HK-2 (cell line): ENCODE data around the gene BRAT1.
A peak's percentile ranks its signal among the peaks of the same experiment; 100 is the strongest.

Experiments used
- DNase-seq: peaks from one replicate; pipeline ENCODE4 v3.0.0-alpha.2; 2018; ENCODE audit not compliant: unreplicated experiment

BRAT1 gene

GRCh38 chr7:2510909-2511768, 44.2 kb downstream of the BRAT1 start:
- DNase-seq, result no peak

DNA sequence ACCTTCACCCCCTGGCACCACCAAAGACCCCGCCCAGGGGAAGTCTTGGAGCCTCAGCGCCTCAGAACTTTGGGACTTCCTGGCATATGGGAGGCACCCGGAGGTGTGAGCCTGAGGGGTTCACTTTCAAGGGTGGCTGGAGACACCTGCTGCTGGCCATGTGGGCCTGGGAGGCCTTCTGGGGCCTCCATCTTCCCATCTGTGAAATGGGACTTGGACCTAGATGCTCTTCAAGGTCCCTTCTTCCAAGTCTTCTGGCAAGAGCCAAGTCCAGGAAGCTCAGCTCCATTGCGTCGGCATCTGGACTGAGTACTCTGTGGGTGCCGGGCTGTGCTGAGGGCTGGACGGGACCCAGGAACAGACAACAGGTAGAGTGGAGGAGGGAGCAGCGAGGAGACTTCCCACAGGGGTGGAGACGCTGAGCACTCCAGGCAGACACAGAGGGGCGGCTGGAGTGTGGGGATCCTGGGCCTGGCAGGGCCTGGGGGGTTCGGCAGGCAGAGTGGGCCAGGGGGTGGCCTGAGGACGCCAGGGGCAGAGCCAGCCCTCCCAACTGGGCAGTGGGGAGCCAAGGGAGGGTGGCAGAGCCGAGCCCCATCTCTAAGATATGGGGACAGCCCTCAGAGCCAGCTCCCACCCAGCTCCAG, 45.1 kb downstream of the BRAT1 start:
- DNase-seq, result no peak

GRCh38 chr7:2509298-2509906, 45.9 kb downstream of the BRAT1 start:
- no peak for DNase-seq

- DNase-seq, result peak; percentile 86
These were observed 46.8 kb downstream of the BRAT1 start for GRCh38 chr7:2508327-2509215.

DNA sequence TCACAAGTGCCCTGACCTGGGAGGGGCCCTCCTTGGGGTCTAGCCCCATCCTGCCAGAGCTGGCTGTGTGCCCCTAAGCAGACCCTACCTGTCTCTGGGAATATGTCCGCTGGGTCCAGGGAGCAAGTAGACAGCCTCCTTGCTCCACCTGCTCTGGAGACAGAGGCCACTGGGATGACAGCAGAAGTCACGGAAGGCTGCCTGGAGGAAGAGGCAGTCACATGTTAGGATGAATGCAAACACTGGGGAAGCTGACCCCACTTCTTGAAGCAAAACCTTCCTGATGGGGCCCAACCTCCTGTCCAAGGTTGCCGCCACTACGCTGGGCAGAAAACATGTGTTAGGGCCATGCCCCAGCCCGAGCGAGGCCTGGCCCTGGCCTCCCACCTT, 47.4 kb downstream of the BRAT1 start:
- no peak for DNase-seq

- DNase-seq, result no peak
These were observed 48.0 kb downstream of the BRAT1 start for GRCh38 chr7:2507208-2507916.

DNA sequence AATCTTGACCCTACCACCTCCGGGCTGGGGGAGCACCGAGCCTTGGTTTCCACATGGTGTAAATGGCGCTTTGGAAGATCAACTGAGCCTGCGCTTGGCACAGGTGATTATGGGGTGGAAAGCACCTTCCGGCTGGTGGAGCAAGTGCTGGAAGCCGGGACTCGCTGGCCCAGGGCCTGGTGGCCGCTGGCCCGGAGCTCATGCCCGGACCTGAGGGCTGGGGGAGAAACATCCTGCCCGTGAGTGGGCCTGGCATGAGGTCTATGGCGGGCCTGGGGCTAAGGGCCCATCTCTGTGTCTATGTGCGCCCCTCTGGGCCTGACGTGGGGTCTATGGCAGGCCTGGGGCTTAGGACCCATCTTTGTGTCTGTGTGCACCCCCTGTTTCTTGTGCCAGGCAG, 49.9 kb downstream of the BRAT1 start:
- DNase-seq, result no peak

DNA sequence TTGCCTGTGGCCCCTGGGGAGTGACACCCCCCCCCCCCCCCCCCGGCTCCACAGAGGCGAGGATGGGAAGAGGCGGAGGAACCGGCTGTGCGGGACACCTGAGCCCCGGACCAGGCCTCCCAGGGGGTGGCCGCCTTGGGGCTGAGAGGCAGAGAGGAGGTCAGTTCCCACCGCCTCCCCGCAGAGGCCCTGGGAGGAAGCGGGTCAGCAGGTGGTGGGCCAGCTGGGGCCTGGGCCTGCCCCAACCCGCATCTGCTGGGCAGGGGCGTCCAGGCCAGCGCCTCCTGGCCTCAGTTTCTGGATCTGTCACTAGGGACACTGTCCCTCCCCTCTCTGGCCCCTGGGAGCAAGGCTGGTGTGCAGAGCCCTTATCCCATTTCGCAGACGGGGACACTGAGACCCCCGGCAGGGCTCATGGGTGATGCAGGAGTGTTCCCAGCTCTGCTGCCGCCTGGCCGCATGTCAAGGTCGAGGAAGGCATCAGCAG, 50.4 kb downstream of the BRAT1 start:
- DNase-seq, result no peak

- DNase-seq, result no peak
These were observed 51.0 kb downstream of the BRAT1 start for GRCh38 chr7:2504128-2504888.

DNA sequence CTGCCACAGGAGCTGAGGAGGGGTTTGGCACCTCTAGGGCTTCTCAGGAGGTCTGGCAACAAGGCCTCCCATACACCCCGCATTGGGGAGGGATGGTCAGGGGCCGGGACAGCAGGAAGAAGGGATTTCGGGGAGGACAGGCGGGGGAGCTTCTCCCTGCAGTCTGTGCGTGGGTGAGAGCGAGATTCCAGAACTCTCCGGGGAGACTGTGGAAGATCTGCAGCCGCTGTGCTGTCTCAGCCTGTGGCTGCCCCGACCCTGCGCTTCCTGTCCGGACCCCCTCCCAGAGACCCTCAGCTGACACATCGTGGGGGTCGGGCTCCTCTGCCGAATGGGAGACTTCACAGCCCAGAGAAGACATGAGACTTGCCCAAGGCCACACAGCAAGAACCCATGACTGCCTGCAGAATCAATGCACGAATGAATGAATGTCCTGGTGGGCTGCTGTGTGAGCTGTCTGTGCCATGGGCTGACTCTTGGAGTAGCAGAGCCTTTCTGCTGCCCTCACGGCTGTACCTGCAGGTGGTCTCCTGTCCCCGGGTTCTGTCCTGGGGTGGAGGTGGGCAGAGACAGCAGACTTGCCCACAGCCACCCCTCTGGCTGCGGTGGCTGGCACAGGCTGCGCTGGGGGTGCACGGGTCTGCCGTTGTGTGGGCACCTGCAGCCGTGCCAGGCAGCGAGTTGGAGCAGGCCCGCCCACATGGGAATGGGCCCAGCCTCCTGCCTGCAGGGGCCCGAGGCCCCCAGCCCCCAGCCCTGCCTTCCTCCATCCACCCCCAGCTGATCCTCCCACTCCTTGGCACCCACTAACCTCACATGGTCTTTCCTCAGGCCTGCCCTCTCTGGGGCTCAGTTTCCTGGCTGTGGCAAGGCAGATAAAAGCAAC, 52.0 kb downstream of the BRAT1 start:
- no peak for DNase-seq

DNA sequence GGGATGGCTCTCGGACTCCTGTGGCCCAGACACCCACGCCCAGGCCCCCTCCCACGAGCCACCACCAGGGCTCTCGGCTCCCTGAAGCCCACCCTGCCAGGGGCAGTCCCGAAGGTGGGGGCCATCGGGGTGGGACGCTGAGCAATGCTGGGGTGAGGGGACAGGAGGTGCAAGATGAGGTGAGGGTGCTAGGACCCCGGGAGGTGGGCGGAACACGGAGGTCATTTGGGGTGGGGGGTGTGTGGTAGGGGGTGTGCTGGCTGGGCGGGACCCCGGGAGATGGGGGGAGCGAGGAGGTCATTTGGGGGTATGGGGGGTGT, 52.7 kb downstream of the BRAT1 start:
- DNase-seq, result no peak

DNA sequence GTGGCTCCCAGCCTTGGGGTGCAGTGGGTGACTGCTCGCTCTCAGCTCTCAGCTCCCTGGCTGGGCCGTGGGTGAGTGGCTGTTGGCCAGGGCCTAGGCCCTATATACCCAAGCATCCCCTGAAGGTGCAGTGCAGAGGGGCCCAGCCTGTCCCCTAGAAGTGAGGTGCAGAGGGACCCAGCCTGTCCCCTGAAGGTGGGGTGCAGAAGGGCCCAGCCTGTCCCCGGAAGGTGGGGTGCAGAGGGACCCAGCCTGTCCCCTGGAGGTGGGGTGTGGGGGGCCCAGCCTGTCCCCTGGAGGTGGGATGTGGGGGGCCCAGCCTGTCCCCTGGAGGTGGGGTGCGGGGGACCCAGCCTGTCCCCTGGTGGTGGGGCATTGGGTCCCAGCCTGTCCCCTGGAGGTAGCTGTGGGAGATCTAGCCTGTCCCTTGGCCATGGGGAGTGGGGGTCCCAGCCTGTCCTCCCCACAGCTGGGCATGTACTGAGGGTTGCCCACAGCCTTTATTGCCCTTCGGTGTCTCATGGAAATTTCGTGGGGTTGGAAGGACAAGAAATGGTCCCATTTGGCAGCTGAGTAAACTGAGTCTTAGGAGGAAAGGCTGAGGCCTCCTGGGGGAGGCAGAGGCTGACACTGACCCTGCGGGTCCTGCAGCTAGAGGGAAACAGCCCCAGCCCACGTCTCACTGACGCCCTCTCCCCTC, 53.2 kb downstream of the BRAT1 start:
- no peak for DNase-seq

DNA sequence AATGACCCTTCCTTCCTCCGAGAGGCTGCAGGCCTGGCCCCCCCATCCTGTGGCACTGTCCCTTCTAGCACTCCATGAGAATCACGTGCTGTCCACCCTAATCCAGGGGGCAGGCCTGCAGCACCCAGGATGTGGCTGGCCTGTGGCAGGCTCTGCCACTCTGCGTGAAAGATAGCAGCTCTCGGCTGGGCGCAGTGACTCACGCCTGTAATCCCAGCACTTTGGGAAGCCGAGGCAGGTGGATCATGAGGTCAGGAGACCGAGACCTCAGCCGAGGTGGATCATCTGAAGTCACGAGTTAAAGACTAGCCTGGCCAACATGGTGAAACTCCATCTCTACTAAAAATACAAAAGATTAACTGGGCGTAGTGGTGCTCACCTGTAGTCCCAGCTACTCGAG, 54.6 kb downstream of the BRAT1 start:
- DNase-seq, result peak; percentile 44

- no peak for DNase-seq
These were observed 55.4 kb downstream of the BRAT1 start for GRCh38 chr7:2499719-2500430.

GRCh38 chr7:2499181-2499580, 56.1 kb downstream of the BRAT1 start:
- no peak for DNase-seq

GRCh38 chr7:2498708-2499107, 56.6 kb downstream of the BRAT1 start:
- no peak for DNase-seq

- no peak for DNase-seq
These were observed 57.6 kb downstream of the BRAT1 start for GRCh38 chr7:2497500-2498336.
